SK-N-SH (cell line): Measurements from ENCODE around the gene ATG2A. TPM values are rescaled to one million over a fixed set of nuclear protein-coding genes. Genes with fewer than 3 reads are reported as not detected.

Experiments used
- CTCF ChIA-PET: fragments of 300-600, 350-600 bp; formaldehyde crosslinking; extraction: SDS; loops from one replicate; lab custom pipeline; 2021; lab: Yijun Ruan, JAX
- POLR2A ChIA-PET: fragments of 350-600 bp; sonication (Branson Sonifier 250); formaldehyde crosslinking; extraction: SDS; loops from one replicate; lab custom pipeline; 2020; ENCODE audit warnings: antibody characterized with exemption, inconsistent platforms; lab: Yijun Ruan, JAX
- DNase-seq: peaks from one replicate; pipeline ENCODE4 v3.0.0; 2012
- H2AFZ ChIP-seq: fragments of 200-600 bp; sonication (generic); 2 replicates; pipeline ENCODE4 v1.8.1; 2016; ENCODE audit warnings: antibody characterized with exemption, mild to moderate bottlenecking, low read depth
- H3F3A ChIP-seq: fragments of 200-600 bp; sonication (generic); replicated peaks from 2 replicates; pipeline ENCODE3; 2016; ENCODE audit warnings: antibody characterized with exemption, mild to moderate bottlenecking; ENCODE audit not compliant: insufficient read depth
- H3K27ac ChIP-seq, 2 experiments: fragments of 200-500 bp in 1 of 2; fragments of 200-600 bp in 1 of 2; sonication (Bioruptor generic) in 1 of 2; sonication (generic), shearing (Covaris generic) in 1 of 2; 2 replicates each; pipeline versions ENCODE4 v1.5.1 to v1.6.1; 2014 to 2016; ENCODE audit warnings: low read depth in 2 of 2, inconsistent platforms in 1 of 2, low read length in 1 of 2, mild to moderate bottlenecking in 1 of 2, mixed read lengths in 1 of 2
- H3K27me3 ChIP-seq: fragments of 200-600 bp; sonication (generic), shearing (Covaris generic); 2 replicates; pipeline ENCODE4 v1.6.1; 2016; ENCODE audit warnings: mixed run types; ENCODE audit not compliant: insufficient read depth
- H3K36me3 ChIP-seq, 2 experiments: fragments of 200-500 bp in 1 of 2; fragments of 200-600 bp in 1 of 2; sonication (Bioruptor generic) in 1 of 2; sonication (generic) in 1 of 2; replicated peaks in 1 of 2; 2 replicates each; pipeline versions ENCODE3 to v1.5.1; 2014 to 2016; ENCODE audit warnings: low read length in 1 of 2, mild to moderate bottlenecking in 1 of 2; ENCODE audit not compliant: insufficient read depth in 2 of 2, control insufficient read depth in 1 of 2
- H3K4me1 ChIP-seq, 2 experiments: fragments of 200-500 bp in 1 of 2; fragments of 200-600 bp in 1 of 2; sonication (Bioruptor generic) in 1 of 2; sonication (generic), shearing (Covaris generic) in 1 of 2; 2 replicates each; pipeline versions ENCODE4 v1.5.1 to v1.6.1; 2014 to 2016; ENCODE audit warnings: low read depth in 1 of 2, low read length in 1 of 2, mixed run types in 1 of 2; ENCODE audit not compliant: insufficient read depth in 2 of 2, control insufficient read depth in 1 of 2
- H3K4me2 ChIP-seq: fragments of 200-600 bp; sonication (generic), shearing (Covaris generic); 2 replicates; pipeline ENCODE4 v1.6.1; 2017; ENCODE audit warnings: mixed run types
- H3K4me3 ChIP-seq, 2 experiments: fragments of 200-500 bp in 1 of 2; fragments of 200-600 bp in 1 of 2; sonication (Bioruptor generic) in 1 of 2; sonication (generic), shearing (Covaris generic) in 1 of 2; 2 replicates each; pipeline versions ENCODE4 v1.5.1 to v1.8.1; 2014 to 2016; ENCODE audit warnings: low read depth in 2 of 2, inconsistent platforms in 1 of 2, low read length in 1 of 2, mild to moderate bottlenecking in 1 of 2, mixed read lengths in 1 of 2, moderate library complexity in 1 of 2
- H3K79me2 ChIP-seq: fragments of 200-600 bp; sonication (generic); 2 replicates; pipeline ENCODE4 v1.8.1; 2017; ENCODE audit warnings: mild to moderate bottlenecking; ENCODE audit not compliant: insufficient read depth
- H3K9ac ChIP-seq: fragments of 200-600 bp; sonication (generic); 2 replicates; pipeline ENCODE4 v1.6.1; 2017; ENCODE audit warnings: mixed run types
- H3K9me2 ChIP-seq: fragments of 200-600 bp; sonication (generic); 2 replicates; pipeline ENCODE4 v1.6.1; 2017; ENCODE audit warnings: mixed run types
- H3K9me3 ChIP-seq: fragments of 200-600 bp; sonication (generic); 2 replicates; pipeline ENCODE4 v1.6.1; 2017; ENCODE audit warnings: mixed run types, mild to moderate bottlenecking, moderate library complexity
- H4K20me1 ChIP-seq: fragments of 200-600 bp; sonication (generic); 2 replicates; pipeline ENCODE4 v1.6.1; 2017; ENCODE audit warnings: mild to moderate bottlenecking, mixed run types; ENCODE audit not compliant: insufficient read depth
- GATA2 ChIP-seq: sonication (generic); formaldehyde crosslinking; IDR thresholded peaks from 2 replicates; pipeline ENCODE4 v1.5.0; 2020; ENCODE audit warnings: mild to moderate bottlenecking, missing genetic modification reagents
- MAX ChIP-seq: IDR thresholded peaks from 2 replicates; pipeline ENCODE4 v1.4.0; 2012; ENCODE audit warnings: low read depth
- NFIC ChIP-seq: IDR thresholded peaks from 2 replicates; pipeline ENCODE4 v1.4.0; 2012; ENCODE audit warnings: borderline replicate concordance
- PBX3 ChIP-seq: IDR thresholded peaks from 2 replicates; pipeline ENCODE4; 2012
- RCOR1 ChIP-seq: fragments of 150-350 bp; IDR thresholded peaks from 2 replicates; pipeline ENCODE4 v1.6.1; 2017; ENCODE audit warnings: antibody characterized with exemption, low read length
- RFX5 ChIP-seq: IDR thresholded peaks from 2 replicates; pipeline ENCODE4 v1.6.1; 2012; ENCODE audit warnings: mild to moderate bottlenecking, improper control_type of control experiment, low read length
- SIN3A ChIP-seq: IDR thresholded peaks from 2 replicates; pipeline ENCODE4 v1.6.1; 2012; ENCODE audit warnings: low read depth, mild to moderate bottlenecking, low read length, moderate library complexity, borderline replicate concordance
- TCF12 ChIP-seq: IDR thresholded peaks from 2 replicates; pipeline ENCODE4 v1.4.0; 2012
- TEAD4 ChIP-seq: IDR thresholded peaks from 2 replicates; pipeline ENCODE4 v1.4.0; 2012; ENCODE audit warnings: mild to moderate bottlenecking, borderline replicate concordance; ENCODE audit not compliant: insufficient read depth
- USF1 ChIP-seq: IDR thresholded peaks from 2 replicates; pipeline ENCODE4 v1.4.0; 2012; ENCODE audit warnings: low read depth, borderline replicate concordance
- YY1 ChIP-seq: IDR thresholded peaks from 2 replicates; pipeline ENCODE4 v1.4.0; 2012; ENCODE audit warnings: low read depth, mild to moderate bottlenecking
- WGBS: methylation state at CpG from one replicate; pipeline ENCODE4 v1.1.6; 2017; ENCODE audit warnings: low lambda C conversion rate; 5-methylcytosine and 5-hydroxymethylcytosine counted together
- polyA plus RNA-seq, 3 experiments: library from polyadenylated mRNA; depleted of rRNA; stranded (reverse); fragments of >200 nt; gene quantifications; 2 replicates each; pipeline ENCODE4 v1.2.3, GENCODE V29; 2012

ATG2A gene
- polyA plus RNA-seq, 1 of the 3 experiments (the other 2 are of a cell fraction), result 7.1 TPM

GRCh38 chr11:64891215-64891848 lies 25.7 kb downstream of the ATG2A start (continued):
- TF ChIP-seq GATA2 (CRISPR knock-in tag), result no peak
- no peak for TF ChIP-seq PBX3
- no peak for TF ChIP-seq USF1
- TF ChIP-seq RFX5, result no peak
- TF ChIP-seq, all 33 proteins: peak for 0

GRCh38 chr11:64890522-64890939 lies 26.5 kb downstream of the ATG2A start:
- Histone ChIP-seq H3K27me3 (no peaks in the 10 kb centered on the region), H3K9ac (no peak overlapping the region), H3F3A (peaks cover 5% of the 10 kb centered on the region), H3K36me3 (no peaks in the 10 kb centered on the region), H3K79me2 (no peaks in the 10 kb centered on the region), H3K9me2 (no peaks in the 10 kb centered on the region), H2AFZ (no peak overlapping the region), H4K20me1 (no peaks in the 10 kb centered on the region), H3K4me1 (peaks cover 0 to 15% of the 10 kb centered on the region in 2 experiments; a peak in 1 of 4 replicates), H3K9me3 (no peaks in the 10 kb centered on the region), H3K4me3 (no peak overlapping the region), H3K4me2 (no peak overlapping the region), H3K27ac (no peak overlapping the region)
- CTCF ChIA-PET, result interaction anchor here (0.6 to 26.7 kb wide), 3 partner anchors 22 to 227 kb away, joined by 3 to 530 read pairs (median 3); partner anchors contain the start of genes CDC42BPG and ZNHIT2
- DNase-seq, result no peak
- WGBS, result 94% methylated on average over 6 of the region's 7 CpGs
- no peak for TF ChIP-seq YY1
- no peak for TF ChIP-seq NFIC
- TF ChIP-seq TEAD4, result no peak
- no peak for TF ChIP-seq RCOR1
- TF ChIP-seq MAX, result no peak
- TF ChIP-seq USF1, result no peak
- no peak for TF ChIP-seq TCF12
- TF ChIP-seq SIN3A, result no peak
- POLR2A ChIA-PET, result no interaction called here
